MM.1S (cell line): ENCODE data around the gene CPLX4.
A peak's percentile ranks its signal among the peaks of the same experiment; 100 is the strongest.

ENCODE experiments used
- DNase-seq: peaks from one replicate; pipeline ENCODE4 v3.0.0-alpha.2; 2015
- H2AFZ ChIP-seq: fragments of 300-600 bp; sonication (generic); 2 replicates; pipeline ENCODE4 v1.6.0; 2016; ENCODE audit warnings: antibody characterized with exemption, low read length
- H3F3A ChIP-seq: fragments of 300-600 bp; sonication (generic); 2 replicates; pipeline ENCODE4 v1.6.1; 2016; ENCODE audit warnings: mild to moderate bottlenecking, antibody characterized with exemption, low read length, moderate library complexity, mixed read lengths; ENCODE audit not compliant: insufficient read depth
- H3K27ac ChIP-seq: fragments of 300-600 bp; sonication (generic); 2 replicates; pipeline ENCODE4 v1.5.1; 2016; ENCODE audit warnings: mild to moderate bottlenecking, low read length
- H3K27me3 ChIP-seq: fragments of 300-600 bp; sonication (generic); replicated peaks from 2 replicates; pipeline ENCODE4 v1.6.0; 2016; ENCODE audit warnings: low read length; ENCODE audit not compliant: insufficient read depth
- H3K36me3 ChIP-seq: fragments of 300-600 bp; sonication (generic); replicated peaks from 2 replicates; pipeline ENCODE4 v1.6.1; 2016; ENCODE audit warnings: mild to moderate bottlenecking, low read length, mixed read lengths; ENCODE audit not compliant: insufficient read depth
- H3K4me1 ChIP-seq: fragments of 300-600 bp; sonication (generic); 2 replicates; pipeline ENCODE4 v1.6.1; 2016; ENCODE audit warnings: low read length, mixed read lengths
- H3K4me2 ChIP-seq: fragments of 300-600 bp; sonication (generic); 2 replicates; pipeline ENCODE4 v1.6.0; 2016; ENCODE audit warnings: low read depth, low read length
- H3K4me3 ChIP-seq: fragments of 300-600 bp; sonication (generic); 2 replicates; pipeline ENCODE4 v1.5.1; 2016; ENCODE audit warnings: low read length, mixed read lengths
- H3K79me2 ChIP-seq: fragments of 300-600 bp; sonication (generic); 2 replicates; pipeline ENCODE4 v1.6.1; 2016; ENCODE audit warnings: mixed run types, low read length, mixed read lengths
- H3K9ac ChIP-seq: fragments of 300-600 bp; sonication (generic); 2 replicates; pipeline ENCODE4 v1.6.1; 2016; ENCODE audit warnings: low read length, mixed read lengths
- H3K9me2 ChIP-seq: fragments of 300-600 bp; sonication (generic); replicated peaks from 2 replicates; pipeline ENCODE4 v1.6.1; 2016; ENCODE audit warnings: mild to moderate bottlenecking, low read length, mixed read lengths; ENCODE audit not compliant: insufficient read depth
- H3K9me3 ChIP-seq: fragments of 300-600 bp; sonication (generic); replicated peaks from 2 replicates; pipeline ENCODE4 v1.6.1; 2016; ENCODE audit warnings: mild to moderate bottlenecking, low read length, mixed read lengths; ENCODE audit not compliant: insufficient read depth
- H4K20me1 ChIP-seq: fragments of 300-600 bp; sonication (generic); 2 replicates; pipeline ENCODE4 v1.6.1; 2016; ENCODE audit warnings: mild to moderate bottlenecking, low read length, moderate library complexity, mixed read lengths; ENCODE audit not compliant: insufficient read depth
- EZH2 ChIP-seq: fragments of 300-600 bp; sonication (generic); optimal IDR thresholded peaks from 2 replicates; pipeline ENCODE3; 2017; ENCODE audit warnings: low read depth, mild to moderate bottlenecking, antibody characterized with exemption, low read length, mixed read lengths
- EZH2phosphoT487 ChIP-seq: fragments of 300-600 bp; sonication (generic); IDR thresholded peaks from 2 replicates; pipeline ENCODE4 v1.6.1; 2018; ENCODE audit warnings: antibody characterized with exemption, low read length
- TF ChIP-seq, protein P1 (sequence below): fragments of 300-600 bp; sonication (generic); IDR thresholded peaks from 2 replicates; pipeline ENCODE4 v1.5.1; 2016; ENCODE audit warnings: antibody characterized with exemption, low read length, mixed read lengths

The CPLX4 gene

DNA sequence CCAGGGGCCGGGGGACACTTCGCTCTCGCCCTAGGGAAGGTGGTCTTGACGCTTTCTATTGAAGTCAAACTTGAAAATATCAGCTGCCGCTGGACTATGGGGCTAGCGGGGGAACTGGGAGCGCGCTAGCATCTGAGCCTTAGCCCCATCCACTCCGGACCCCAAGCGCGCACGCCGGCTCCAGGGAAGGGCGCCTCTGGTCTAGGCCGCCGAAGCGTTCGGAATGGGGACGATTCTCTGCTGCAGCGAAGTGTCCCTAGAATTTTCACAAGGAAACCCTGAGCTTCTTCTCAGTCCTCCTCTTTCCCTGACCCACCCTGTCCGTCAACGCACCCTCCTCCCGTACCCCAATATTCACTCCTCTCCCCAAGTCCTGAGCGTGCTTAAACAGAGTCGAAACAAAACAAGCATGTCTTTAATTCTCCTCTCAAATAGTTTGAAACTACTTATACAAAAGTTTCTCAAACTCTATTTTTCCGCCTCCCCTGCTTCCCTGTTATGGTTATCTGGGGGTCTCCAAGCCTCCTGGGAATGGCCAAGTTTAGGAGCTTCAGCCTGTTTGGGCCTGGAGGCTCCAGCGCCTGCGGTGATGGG, 50.2 kb downstream of the CPLX4 start:
- Histone ChIP-seq H3K4me3 (peak overlapping the region; percentile 63), H3K4me2 (peak overlapping the region; percentile 93; the same call in 1 of the 2 replicates), H3K4me1 (0 out of 2 replicates have a peak, but pooled peaks cover 4% of the 10 kb centered on the region)

DNA sequence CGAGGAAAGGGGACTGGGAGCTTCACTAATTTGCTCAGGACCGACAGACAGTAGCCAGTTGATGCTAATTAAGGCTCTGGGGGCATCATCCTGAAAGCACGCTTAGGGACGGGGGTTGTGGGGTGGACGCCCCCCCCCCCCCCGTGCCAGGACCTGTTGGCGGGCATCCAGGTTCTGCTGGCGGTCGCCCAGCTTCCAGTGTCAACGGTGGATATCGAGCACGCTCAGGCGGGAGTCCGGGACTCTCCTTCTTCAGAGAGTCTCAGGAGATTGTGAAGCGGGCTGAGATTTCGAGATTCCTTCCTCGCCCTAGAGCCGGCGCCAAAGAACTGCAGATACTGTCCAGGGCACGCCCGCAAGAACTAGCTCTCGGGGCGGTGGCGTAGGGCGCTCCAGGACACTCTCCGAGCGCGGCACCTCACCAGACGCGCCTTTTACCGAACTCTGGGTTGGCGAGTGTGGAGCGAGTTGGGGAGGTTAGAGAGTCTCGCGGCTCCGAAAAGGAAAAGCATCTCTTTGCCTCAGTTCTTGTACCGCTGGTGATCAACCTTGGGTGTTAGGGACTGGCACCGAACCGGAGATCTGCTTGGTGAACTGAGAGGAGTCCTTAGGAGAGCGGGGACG, 50.8 kb downstream of the CPLX4 start:
- no peaks in the 10 kb centered on the region for H3K79me2 ChIP-seq
- H3F3A ChIP-seq = no peaks in the 10 kb centered on the region
- peaks cover 56% of the 10 kb centered on the region for H3K27me3 ChIP-seq
- TF ChIP-seq EZH2phosphoT487 = no peak
- TF ChIP-seq, protein P1, sequence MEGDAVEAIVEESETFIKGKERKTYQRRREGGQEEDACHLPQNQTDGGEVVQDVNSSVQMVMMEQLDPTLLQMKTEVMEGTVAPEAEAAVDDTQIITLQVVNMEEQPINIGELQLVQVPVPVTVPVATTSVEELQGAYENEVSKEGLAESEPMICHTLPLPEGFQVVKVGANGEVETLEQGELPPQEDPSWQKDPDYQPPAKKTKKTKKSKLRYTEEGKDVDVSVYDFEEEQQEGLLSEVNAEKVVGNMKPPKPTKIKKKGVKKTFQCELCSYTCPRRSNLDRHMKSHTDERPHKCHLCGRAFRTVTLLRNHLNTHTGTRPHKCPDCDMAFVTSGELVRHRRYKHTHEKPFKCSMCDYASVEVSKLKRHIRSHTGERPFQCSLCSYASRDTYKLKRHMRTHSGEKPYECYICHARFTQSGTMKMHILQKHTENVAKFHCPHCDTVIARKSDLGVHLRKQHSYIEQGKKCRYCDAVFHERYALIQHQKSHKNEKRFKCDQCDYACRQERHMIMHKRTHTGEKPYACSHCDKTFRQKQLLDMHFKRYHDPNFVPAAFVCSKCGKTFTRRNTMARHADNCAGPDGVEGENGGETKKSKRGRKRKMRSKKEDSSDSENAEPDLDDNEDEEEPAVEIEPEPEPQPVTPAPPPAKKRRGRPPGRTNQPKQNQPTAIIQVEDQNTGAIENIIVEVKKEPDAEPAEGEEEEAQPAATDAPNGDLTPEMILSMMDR = no peak
- no peak for TF ChIP-seq EZH2
- no peaks in the 10 kb centered on the region for H3K9me2 ChIP-seq
- H3K4me1 ChIP-seq = 0 out of 2 replicates have a peak, but pooled peaks cover 4% of the 10 kb centered on the region
- H4K20me1 ChIP-seq = no peaks in the 10 kb centered on the region
- H3K36me3 ChIP-seq = no peaks in the 10 kb centered on the region
- no peak overlapping the region for H3K9ac ChIP-seq
- H3K27ac ChIP-seq = no peak overlapping the region
- H3K4me3 ChIP-seq = no peak overlapping the region
- no peak overlapping the region for H3K4me2 ChIP-seq
- DNase-seq = no peak
- no peaks in the 10 kb centered on the region for H3K9me3 ChIP-seq
- no peak overlapping the region for H2AFZ ChIP-seq

More for the DNA sequence above, 50.2 kb downstream of the CPLX4 start:
- Histone ChIP-seq H4K20me1 (no peaks in the 10 kb centered on the region), H3K27me3 (peaks cover 56% of the 10 kb centered on the region), H2AFZ (peak overlapping the region; percentile 78), H3K9me2 (no peaks in the 10 kb centered on the region), H3K9me3 (no peaks in the 10 kb centered on the region), H3K36me3 (no peaks in the 10 kb centered on the region), H3K79me2 (no peaks in the 10 kb centered on the region), H3F3A (no peaks in the 10 kb centered on the region), H3K9ac (peak overlapping the region; percentile 33; the same call in 1 of the 2 replicates), H3K27ac (no peak overlapping the region)
- TF ChIP-seq EZH2 = no peak
- no peak for TF ChIP-seq EZH2phosphoT487
- TF ChIP-seq, protein P1 = no peak
- DNase-seq = no peak

GRCh38 chr18:59266886-59267502, 51.5 kb downstream of the CPLX4 start:
- no peaks in the 10 kb centered on the region for H3K79me2 ChIP-seq

More at GRCh38 chr18:59266886-59267502, 51.5 kb downstream of the CPLX4 start:
- H3K9me3 ChIP-seq = no peaks in the 10 kb centered on the region
- H3K4me3 ChIP-seq = no peak overlapping the region
- 0 out of 2 replicates have a peak, but pooled peaks cover 2% of the 10 kb centered on the region for H3K4me1 ChIP-seq
- H3K27ac ChIP-seq = no peak overlapping the region
- no peak for DNase-seq
- no peak overlapping the region for H3K9ac ChIP-seq
- H4K20me1 ChIP-seq = no peaks in the 10 kb centered on the region
- no peaks in the 10 kb centered on the region for H3K9me2 ChIP-seq
- no peaks in the 10 kb centered on the region for H3K36me3 ChIP-seq
- H3F3A ChIP-seq = no peaks in the 10 kb centered on the region
- no peak overlapping the region for H3K4me2 ChIP-seq
- TF ChIP-seq EZH2 = no peak
- H3K27me3 ChIP-seq = peaks cover 54% of the 10 kb centered on the region
- H2AFZ ChIP-seq = no peak overlapping the region
